K562 (cell line): ENCODE measurements around the gene CCN5. TPM values are rescaled to one million over a fixed set of nuclear protein-coding genes. Genes with fewer than 3 reads are reported as not detected.

ENCODE experiments used
- ATAC-seq: fragments of 200-7000 bp; cut with Tn5 transposase; 3 replicates; pipeline ENCODE4 v1.9.1; 2020; ENCODE audit warnings: moderate library complexity
- BruUV-seq: library from RNA; stranded (reverse); fragments of 400-500 nt; replicated peaks from 2 replicates; lab custom pipeline; 2021; lab: Mats Ljungman, UMichigan
- CTCF ChIA-PET: fragments of 300-600 bp; formaldehyde crosslinking; extraction: SDS; loops from one replicate; lab custom pipeline; 2021; ENCODE audit warnings: low intra/inter-chr PET ratio; lab: Yijun Ruan, JAX
- POLR2A ChIA-PET: fragments of 300-600, 350-650 bp; sonication (Branson Sonifier 250); formaldehyde crosslinking; extraction: SDS; loops from one replicate; lab custom pipeline; 2021; ENCODE audit warnings: antibody characterized with exemption, inconsistent platforms; lab: Yijun Ruan, JAX
- DNase-seq, 4 experiments: peaks; one replicate each; pipeline versions ENCODE4 v3.0.0 to v3.0.0-alpha.2; 2011 to 2018; ENCODE audit warnings: low spot score in 3 of 4, mixed read lengths in 3 of 4; ENCODE audit errors: extremely low read depth in 1 of 4
- FAIRE-seq: peaks from 2 replicates; lab custom pipeline; 2011; peaks lifted over from hg19 to GRCh38; lab: Jason Lieb, UNC
- H2AFZ ChIP-seq: 2 replicates; pipeline ENCODE4 v1.6.0; 2011; ENCODE audit warnings: low read depth, low read length, control low read depth, inconsistent platforms
- H3K27ac ChIP-seq: fragments of 200-600 bp; 3 replicates; pipeline ENCODE4 v1.8.0; 2011; ENCODE audit warnings: low read depth, mild to moderate bottlenecking, control low read depth, inconsistent platforms, low read length, moderate library complexity, mixed read lengths; ENCODE audit errors: extremely low read depth
- H3K27me3 ChIP-seq, 2 experiments: fragments of 300-600 bp in 1 of 2; 2 replicates in 1 of 2; 3 replicates in 1 of 2; pipeline versions ENCODE4 v1.6.0 to v1.8.0; 2011; ENCODE audit warnings: inconsistent platforms in 2 of 2, low read length in 2 of 2, mild to moderate bottlenecking in 1 of 2, mixed read lengths in 1 of 2, moderate library complexity in 1 of 2; ENCODE audit not compliant: control insufficient read depth in 2 of 2, insufficient read depth in 2 of 2
- H3K36me3 ChIP-seq: fragments of 300-600 bp; 3 replicates; pipeline ENCODE4 v1.8.0; 2011; ENCODE audit warnings: mild to moderate bottlenecking, low read length, inconsistent platforms; ENCODE audit not compliant: control insufficient read depth, insufficient read depth
- H3K4me1 ChIP-seq, 2 experiments: fragments of 200-600 bp in 1 of 2; replicated peaks in 1 of 2; 2 replicates in 1 of 2; 3 replicates in 1 of 2; pipeline versions ENCODE4 v1.5.1 to v1.8.0; 2011; ENCODE audit warnings: inconsistent platforms in 2 of 2, low read length in 2 of 2, mild to moderate bottlenecking in 1 of 2, mixed read lengths in 1 of 2, moderate library complexity in 1 of 2; ENCODE audit not compliant: control insufficient read depth in 2 of 2, insufficient read depth in 2 of 2
- H3K4me2 ChIP-seq: 2 replicates; pipeline ENCODE4 v1.6.1; 2011; ENCODE audit warnings: low read length, control low read depth, inconsistent platforms, mixed read lengths; ENCODE audit not compliant: insufficient read depth
- H3K4me3 ChIP-seq: fragments of 200-600 bp; sonication (generic), shearing (Covaris generic); 2 replicates; pipeline ENCODE4 v1.5.1; 2016; ENCODE audit warnings: control low read depth, inconsistent platforms
- H3K79me2 ChIP-seq: fragments of 200-600 bp; 3 replicates; pipeline ENCODE4 v1.8.0; 2011; ENCODE audit warnings: low read length, inconsistent platforms; ENCODE audit not compliant: control insufficient read depth, insufficient read depth
- H3K9ac ChIP-seq, 2 experiments: 2 replicates each; pipeline versions ENCODE4 v1.6.0 to v1.6.1; 2011; ENCODE audit warnings: low read depth in 2 of 2, low read length in 2 of 2, control low read depth in 1 of 2, inconsistent platforms in 1 of 2, mild to moderate bottlenecking in 1 of 2, mixed read lengths in 1 of 2; ENCODE audit not compliant: insufficient read depth in 1 of 2
- H3K9me1 ChIP-seq: one replicate; pipeline ENCODE4 v1.6.0; 2011; ENCODE audit warnings: inconsistent platforms, mild to moderate bottlenecking, low read length, moderate library complexity; ENCODE audit not compliant: control insufficient read depth, insufficient read depth
- H3K9me3 ChIP-seq: replicated peaks from 2 replicates; pipeline ENCODE4 v1.5.1; 2011; ENCODE audit warnings: low read depth, low read length, inconsistent platforms; ENCODE audit not compliant: control insufficient read depth, insufficient read depth
- H4K20me1 ChIP-seq: replicated peaks from 2 replicates; pipeline ENCODE4 v1.6.1; 2011; ENCODE audit warnings: low read length, inconsistent platforms, mixed read lengths; ENCODE audit not compliant: control insufficient read depth, insufficient read depth
- CBX8 ChIP-seq: fragments of 200-600 bp; sonication (generic); IDR thresholded peaks from 2 replicates; pipeline ENCODE4 v1.6.1; 2012; ENCODE audit warnings: borderline replicate concordance, mixed run types, low read depth, mild to moderate bottlenecking, moderate library complexity, mixed read lengths, low read length, control low read depth, inconsistent platforms; ENCODE audit not compliant: poor library complexity, severe bottlenecking; ENCODE audit errors: extremely low read depth
- ZBTB1 ChIP-seq: sonication (generic); formaldehyde crosslinking; IDR thresholded peaks from 2 replicates; pipeline ENCODE4 v1.8.1; 2023; ENCODE audit warnings: missing genetic modification reagents, low read depth, mild to moderate bottlenecking, borderline replicate concordance
- ZFP91 ChIP-seq: sonication (generic); formaldehyde crosslinking; IDR thresholded peaks from 2 replicates; pipeline ENCODE4 v1.8.0; 2022; ENCODE audit warnings: mild to moderate bottlenecking, missing genetic modification reagents
- ZKSCAN1 ChIP-seq: fragments of 150-350 bp; IDR thresholded peaks from 2 replicates; pipeline ENCODE4 v1.6.1; 2016; ENCODE audit warnings: low read depth, low read length
- WGBS: fragments of 100-300 bp; shearing (Covaris generic); methylation state at CpG from one replicate; pipeline ENCODE4 v1.1.6; 2016; ENCODE audit warnings: low coverage, mixed read lengths; ENCODE audit not compliant: insufficient coverage; ENCODE audit errors: missing lambda C conversion rate; 5-methylcytosine and 5-hydroxymethylcytosine counted together
- in situ Hi-C: fragments of 300-500 bp; cut with MboI; formaldehyde crosslinking; loops from 4 replicates; pipeline ENCODE4 v1.15.0; 2018; ENCODE audit warnings: inconsistent platforms, mixed read lengths
- intact Hi-C: fragments of 100-400 bp; cut with micrococcal nuclease; formaldehyde crosslinking; loops from 2 replicates; pipeline ENCODE4 v1.14.2; 2022
- polyA plus RNA-seq, 8 experiments: library from polyadenylated mRNA; depleted of rRNA in 4 of 8; stranded (reverse) in 5 of 8; unstranded in 3 of 8; fragments of >200 nt; fragmentation: Nextera tagmentation in 2 of 8; fragmentation: Illumina TruSeq in 1 of 8; extraction: Ambion mirVana in 2 of 8; extraction: Trizol in 1 of 8; gene quantifications; 2 replicates each; pipeline versions ENCODE4 v1.2.1 to v1.2.3, GENCODE V29; 2011 to 2014; ENCODE audit warnings: inconsistent platforms in 1 of 8, missing spikeins in 1 of 8
- total RNA-seq, 7 experiments: library from RNA; depleted of rRNA in 6 of 7; stranded (reverse); fragments of >200 nt in 6 of 7; fragmentation: Illumina TruSeq in 2 of 7; extraction: Trizol in 2 of 7; gene quantifications; 2 replicates each; pipeline versions ENCODE4 v1.2.1 to v1.2.3, GENCODE V29; 2011 to 2021; ENCODE audit warnings: low replicate concordance in 1 of 7

CCN5 gene
- total and polyA plus RNA-seq, 9 of the 15 experiments (the other 6 are each of a cell fraction or from before 2014, with no cell fraction given) = not detected

GRCh38 chr20:44714102-44714700 lies 968 bp upstream of the CCN5 start:
- H3K79me2 ChIP-seq = no peaks in the 10 kb centered on the region
- no peak for FAIRE-seq
- no peak overlapping the region for H3K27ac ChIP-seq
- no TSS peak for BruUV-seq
- TF ChIP-seq CBX8 (no peak), ZFP91 (CRISPR knock-in tag) (no peak), ZKSCAN1 (peak; percentile 91; the same call in 1 of the 2 replicates), ZBTB1 (CRISPR knock-in tag) (no peak)
- in situ Hi-C loops = no loop called here
- 9% methylated on average over 11 of the region's 13 CpGs for WGBS
- H3K9ac ChIP-seq = peak overlapping the region in 1 of 2 experiments; percentile 58; a peak in 2 of 4 replicates
- POLR2A ChIA-PET = no interaction called here
- no peaks in the 10 kb centered on the region for H3K36me3 ChIP-seq
- H2AFZ ChIP-seq = no peak overlapping the region
- no peak for DNase-seq
- H4K20me1 ChIP-seq = peaks cover 8% of the 10 kb centered on the region; the same call in 1 of the 2 replicates
- CTCF ChIA-PET = no interaction called here
- no peaks in the 10 kb centered on the region for H3K9me1 ChIP-seq
- intact Hi-C loops = no loop called here
- H3K9me3 ChIP-seq = no peaks in the 10 kb centered on the region
- no peak overlapping the region for H3K4me3 ChIP-seq
- peaks cover 0 to 17% of the 10 kb centered on the region in 2 experiments; a peak in 2 of 5 replicates for H3K4me1 ChIP-seq
- ATAC-seq = no peak
- peaks cover 26 to 67% of the 10 kb centered on the region in 2 experiments for H3K27me3 ChIP-seq
- no peak overlapping the region for H3K4me2 ChIP-seq
